Measurements from ENCODE around the gene NEK10.

Gene NEK10

DNA sequence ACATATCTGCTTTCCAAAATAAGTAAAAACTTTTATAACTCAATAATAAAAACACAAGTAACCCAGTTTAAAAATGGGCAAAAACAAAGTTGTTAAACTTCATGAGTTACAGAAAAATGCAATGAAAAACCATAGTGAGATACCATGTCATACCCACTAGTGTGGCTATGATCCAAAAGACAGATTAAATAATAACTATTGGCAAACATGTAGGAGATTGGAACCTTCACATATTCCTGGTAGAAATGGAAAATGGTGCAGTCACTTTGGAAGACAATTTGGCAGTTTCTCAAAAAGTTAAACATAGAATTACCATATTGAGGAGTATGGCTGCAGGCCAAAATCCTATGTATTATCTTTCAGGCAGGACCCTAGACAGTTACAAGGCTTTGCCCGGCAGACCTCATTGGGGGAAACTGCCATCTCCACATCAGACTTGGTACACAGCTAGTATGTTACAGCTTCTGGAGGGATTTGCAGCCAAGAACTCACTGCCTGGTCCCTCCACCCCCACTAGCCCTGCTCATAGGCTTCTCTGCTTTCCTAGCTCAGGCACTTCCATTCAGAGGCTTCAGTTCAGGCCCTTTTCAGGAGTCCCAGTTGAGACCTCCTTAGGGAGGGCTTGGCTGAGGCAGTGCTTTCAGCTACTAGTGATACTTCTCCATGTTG is 147.8 kb downstream of the NEK10 start:
- no peak for DNase-seq (ENCODE audit: low spot score)

DNA sequence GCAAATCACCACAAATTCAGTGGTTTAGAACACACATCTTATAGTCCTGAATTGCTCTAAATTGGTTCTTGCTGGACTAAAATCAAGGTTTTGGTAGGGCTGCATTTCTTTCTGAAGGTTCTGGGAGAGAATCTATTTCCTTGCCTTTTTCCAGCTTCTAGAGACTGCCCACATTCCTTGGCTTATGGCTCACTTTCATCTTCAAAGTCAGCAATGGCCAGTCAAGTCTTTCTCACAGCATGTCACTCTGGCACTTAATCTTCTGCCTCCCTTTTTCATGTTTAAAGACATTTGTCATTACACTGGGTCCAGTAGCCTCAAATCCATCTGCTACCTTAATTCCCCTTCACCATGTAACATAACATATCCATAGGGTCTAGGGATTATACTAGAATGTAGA is 149.0 kb downstream of the NEK10 start:
- no peak for DNase-seq (ENCODE audit: low spot score)

- no peak for DNase-seq (ENCODE audit: low spot score)
Measured at GRCh38 chr3:27219127-27219845, 149.9 kb downstream of the NEK10 start.

DNA sequence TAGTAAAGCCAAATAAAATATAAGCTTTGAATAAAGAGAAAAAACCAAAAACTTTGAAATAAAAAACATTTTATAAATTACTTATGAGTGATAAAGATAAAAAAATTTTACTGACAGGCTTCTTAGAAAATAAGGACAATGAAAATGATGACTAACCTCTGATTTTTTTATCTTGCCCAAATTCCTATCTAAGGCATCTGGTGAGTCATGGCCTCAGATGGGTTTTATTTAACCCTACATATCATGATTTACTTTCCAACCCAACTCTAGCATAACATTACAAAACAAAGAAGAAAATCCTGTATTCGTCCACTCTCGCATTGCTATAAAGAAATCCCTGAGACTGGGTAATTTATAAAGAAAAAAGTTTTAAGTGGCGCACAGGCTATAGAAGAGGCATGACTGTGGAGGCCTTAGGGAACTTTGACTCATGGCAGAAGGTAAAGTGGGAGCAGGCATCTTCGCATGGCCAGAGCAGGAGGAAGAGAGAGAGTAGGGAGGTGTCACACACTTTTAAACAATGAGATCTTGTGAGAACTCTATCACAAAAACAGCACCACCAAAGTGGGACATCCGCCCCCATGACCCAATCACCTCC is 152.1 kb downstream of the NEK10 start:
- no peak for DNase-seq (ENCODE audit: low spot score)

GRCh38 chr3:27216295-27216855 is 152.8 kb downstream of the NEK10 start:
- no peak for DNase-seq (ENCODE audit: low spot score)

DNA sequence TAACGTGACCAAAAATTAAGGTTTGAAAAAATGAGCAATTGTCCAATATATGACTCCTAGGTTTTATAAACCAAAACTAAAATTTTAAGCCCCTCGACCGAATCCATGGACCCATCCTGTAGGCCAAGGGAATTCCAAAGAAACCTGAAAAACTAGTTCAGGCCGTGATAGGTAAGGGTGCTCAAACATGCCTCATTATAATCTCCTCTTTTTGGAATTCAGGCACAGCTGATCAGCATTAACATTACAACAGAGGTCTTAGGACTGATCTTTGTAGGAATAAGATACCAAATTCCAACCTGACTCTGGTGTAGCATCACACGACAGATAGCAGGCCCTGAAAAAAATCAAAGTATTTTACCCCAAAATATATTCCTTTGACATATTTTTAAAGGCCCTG is 155.7 kb downstream of the NEK10 start:
- no peak for DNase-seq (ENCODE audit: low spot score)

- DNase-seq (ENCODE audit: low spot score): no peak
Measured at GRCh38 chr3:27209617-27210264, 159.4 kb downstream of the NEK10 start.

DNA sequence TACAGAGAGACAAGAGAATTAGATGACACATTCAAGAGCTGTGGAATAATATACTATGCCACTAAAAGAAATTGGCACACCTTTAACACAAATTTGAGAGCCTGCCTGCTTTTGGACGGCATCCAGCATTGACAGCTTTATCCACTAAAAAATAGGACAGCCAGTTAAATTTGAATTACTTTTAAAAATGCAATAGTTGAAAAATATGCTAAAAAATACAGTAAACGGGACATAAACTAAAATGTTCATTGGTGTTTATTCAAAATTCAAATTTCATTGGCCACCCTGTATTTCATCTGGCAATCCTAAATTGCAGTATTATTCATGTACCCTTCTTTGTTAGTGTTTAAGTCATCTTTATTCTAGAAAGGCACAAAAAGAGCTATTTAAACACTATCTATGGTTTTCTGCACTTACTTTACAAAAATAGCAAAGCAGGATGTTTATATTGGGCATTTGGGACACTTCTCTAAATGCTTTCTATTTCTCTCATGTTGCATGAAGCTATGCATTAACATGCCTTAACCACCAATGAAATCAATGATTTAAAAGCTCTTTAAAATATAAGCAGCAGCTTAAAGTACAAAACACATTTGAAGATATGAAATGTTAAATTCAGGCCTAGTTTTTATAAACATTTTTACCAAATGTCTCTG is 160.1 kb downstream of the NEK10 start:
- no peak for DNase-seq (ENCODE audit: low spot score)

DNA sequence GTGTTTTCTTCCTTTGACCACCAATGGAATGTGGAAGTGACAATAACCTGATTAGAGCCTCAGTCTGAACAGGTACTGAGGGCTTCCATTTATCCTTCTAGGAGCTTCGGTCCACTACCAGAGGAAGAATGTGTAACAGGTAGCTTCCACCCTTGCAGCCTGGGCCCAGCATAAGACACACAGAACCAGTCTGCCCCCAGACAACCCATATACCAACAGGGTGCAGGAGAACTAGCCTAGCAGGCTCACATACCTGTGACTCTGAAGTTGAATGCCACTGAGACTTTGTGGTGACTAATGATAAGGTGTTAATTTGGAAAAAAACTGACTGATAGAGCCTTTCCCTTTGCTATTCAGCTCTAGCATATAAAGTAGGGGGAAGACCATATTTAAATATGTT is 166.2 kb downstream of the NEK10 start:
- no peak for DNase-seq (ENCODE audit: low spot score)

DNA sequence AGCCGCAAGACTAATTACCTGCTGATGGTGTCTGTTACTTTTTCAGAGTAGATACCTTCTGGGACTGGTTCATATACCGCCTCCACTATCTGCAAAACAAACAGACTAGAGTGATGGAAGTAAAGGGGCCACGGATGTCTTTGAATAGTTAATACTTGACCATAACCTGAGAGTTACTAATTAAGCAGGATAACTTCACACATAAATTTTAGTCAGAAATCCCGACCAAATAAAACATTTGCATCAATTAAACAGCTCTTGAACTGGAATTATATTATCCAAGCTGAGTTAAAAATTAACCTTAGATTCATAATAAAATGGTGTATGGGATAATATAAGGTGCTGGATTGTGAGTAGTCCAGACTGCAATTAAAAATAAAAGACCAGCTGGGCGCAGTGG is 167.7 kb downstream of the NEK10 start:
- no peak for DNase-seq (ENCODE audit: low spot score)

DNA sequence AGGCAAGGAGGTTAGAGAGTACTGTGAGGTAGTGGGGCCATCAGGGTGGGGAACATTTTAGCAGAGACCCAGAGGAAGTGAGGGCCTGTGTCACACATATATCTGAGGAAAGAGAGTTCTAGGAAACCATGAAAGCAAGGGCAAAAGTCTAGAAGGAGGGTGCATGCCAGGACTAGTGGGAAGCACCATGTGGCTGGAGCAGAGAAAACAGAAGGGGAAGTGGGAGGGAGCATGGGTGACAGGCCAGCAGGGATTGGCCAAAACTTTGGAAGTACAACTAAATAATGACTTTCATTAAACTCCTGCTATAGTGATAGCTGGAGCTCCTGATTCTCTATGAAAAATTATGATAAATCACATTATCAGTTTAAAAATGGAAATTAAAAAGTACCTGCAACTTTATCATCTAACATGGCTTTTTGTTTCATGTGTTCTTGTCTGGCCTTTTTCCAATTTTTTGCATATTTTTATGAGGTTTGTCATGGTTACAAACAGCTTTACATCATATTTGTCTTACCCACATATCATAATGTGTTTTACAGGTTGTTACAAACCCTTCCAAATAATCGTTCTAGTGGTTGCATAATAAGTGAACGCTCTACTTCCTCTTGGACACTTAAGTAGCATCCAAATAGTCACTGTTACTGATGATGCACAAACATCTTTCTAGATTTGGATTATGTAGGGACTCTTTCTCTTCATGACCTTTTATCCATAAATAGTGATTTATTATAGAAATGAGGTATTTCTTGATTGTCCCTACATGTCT is 168.3 kb downstream of the NEK10 start:
- DNase-seq (ENCODE audit: low spot score): no peak

GRCh38 chr3:27194861-27195483 is 174.2 kb downstream of the NEK10 start:
- DNase-seq (ENCODE audit: low spot score): no peak

DNA sequence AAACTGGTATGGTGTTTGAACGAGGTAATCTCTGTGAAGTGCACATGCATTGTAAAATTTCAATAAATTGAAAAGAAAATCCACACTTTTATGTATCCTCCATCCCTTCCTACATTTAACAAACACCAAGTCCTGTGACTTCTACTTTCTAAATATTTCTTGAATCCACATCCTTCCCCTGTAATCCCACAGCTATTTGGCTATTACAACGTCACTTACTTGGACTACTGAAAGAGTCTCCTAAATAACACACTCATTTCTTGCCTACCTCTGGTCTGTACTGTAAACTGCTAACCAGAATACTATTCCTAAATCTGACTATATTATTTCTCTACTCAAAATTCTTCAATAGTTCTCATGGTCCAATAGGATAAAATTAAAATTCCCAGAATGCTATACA is 176.1 kb downstream of the NEK10 start:
- DNase-seq (ENCODE audit: low spot score): no peak

- no peak for DNase-seq (ENCODE audit: low spot score)
Measured at GRCh38 chr3:27186013-27186412, 183.2 kb downstream of the NEK10 start.

DNA sequence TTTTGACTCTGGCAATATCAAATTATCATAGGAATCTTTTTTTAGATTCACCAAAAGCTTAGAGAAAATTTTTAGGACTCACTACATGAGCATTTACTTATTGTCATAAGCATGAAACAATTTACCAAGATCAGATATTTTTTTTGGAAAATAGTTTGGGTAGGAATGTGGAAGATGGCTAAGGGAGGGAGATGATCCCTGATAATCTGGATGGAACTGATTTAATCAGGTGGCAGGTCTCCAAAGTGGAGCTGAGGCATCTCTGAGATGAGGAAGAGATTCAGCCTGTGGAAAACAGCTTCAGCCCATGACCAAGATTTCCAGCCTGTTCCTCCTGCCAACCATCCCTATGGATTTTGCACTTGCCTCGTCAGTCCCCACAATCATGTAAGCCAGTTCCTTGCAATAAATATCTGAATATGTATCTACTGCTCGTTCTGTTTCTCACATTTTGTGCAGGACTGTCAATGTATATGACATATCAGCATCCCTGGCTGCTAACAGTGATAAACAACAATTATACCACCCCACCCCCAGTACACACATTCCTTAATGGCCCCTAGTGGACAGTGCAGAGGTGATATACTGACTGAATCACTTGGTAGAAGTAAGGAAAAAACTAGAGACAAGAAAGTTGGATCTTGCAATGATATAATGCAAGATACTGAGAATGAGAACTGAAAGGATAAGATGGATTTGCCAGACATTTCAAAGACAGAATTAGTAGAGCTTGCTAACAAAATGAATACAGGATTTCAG is 183.8 kb downstream of the NEK10 start:
- DNase-seq (ENCODE audit: low spot score): no peak

DNA sequence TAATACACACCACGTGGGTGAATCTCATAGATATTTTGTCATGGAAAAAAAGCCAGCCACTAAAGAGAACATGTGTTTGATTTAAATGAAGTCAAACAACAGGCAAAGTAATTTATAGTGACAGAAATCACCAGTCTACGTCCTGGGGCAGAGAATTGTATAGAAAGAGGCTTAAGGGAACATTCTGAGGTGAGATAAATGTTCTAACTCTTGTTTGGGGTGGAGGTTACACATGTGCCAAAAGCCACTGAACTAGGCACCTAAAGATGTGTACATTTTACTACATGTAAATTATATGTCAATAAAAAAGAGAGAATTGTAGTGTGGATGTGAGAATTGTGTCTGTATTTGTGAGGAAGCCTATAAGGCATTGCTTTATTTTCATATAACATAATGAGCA is 184.9 kb downstream of the NEK10 start:
- DNase-seq (ENCODE audit: low spot score): no peak

DNA sequence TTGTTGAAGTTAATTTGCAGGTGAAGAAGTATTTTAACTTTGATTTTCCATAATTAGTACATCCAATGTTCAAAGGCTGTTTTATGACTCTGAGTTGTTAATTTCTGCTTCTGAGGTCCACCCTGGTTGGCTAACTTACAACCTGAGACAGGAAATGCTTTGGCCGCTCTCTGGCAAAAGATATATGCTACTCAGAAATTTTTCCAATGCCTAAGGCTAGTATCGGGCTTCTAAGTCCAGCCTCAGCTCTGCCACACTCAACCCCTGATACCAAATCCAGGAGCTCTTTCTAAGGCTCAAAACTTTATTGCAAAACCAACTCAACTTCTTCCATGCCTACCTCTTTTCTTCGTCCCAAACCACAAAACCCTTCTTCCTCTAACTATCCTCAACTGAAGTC is 192.9 kb downstream of the NEK10 start:
- DNase-seq (ENCODE audit: low spot score): no peak

GRCh38 chr3:27174530-27174929 is 194.7 kb downstream of the NEK10 start:
- DNase-seq (ENCODE audit: low spot score): no peak

DNA sequence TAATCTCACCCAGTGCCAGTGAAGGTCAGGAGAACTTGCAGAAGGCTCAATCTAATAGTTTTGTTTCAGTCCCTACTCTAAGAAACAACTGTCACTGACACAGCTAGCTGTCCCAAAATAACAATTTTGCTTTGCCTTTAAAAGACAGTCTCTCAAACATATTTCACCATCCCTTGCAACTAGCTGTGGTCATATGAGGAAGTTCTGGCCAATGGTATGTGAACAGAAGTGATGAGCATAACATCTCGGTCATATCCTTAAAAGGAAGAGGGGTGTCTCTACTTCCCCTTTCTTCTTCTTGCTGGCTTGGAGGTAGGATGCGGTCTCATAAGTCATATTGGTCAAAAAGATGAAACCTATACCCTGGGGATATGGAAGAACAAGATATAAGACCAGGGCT is 198.1 kb downstream of the NEK10 start:
- no peak for DNase-seq (ENCODE audit: low spot score)

DNA sequence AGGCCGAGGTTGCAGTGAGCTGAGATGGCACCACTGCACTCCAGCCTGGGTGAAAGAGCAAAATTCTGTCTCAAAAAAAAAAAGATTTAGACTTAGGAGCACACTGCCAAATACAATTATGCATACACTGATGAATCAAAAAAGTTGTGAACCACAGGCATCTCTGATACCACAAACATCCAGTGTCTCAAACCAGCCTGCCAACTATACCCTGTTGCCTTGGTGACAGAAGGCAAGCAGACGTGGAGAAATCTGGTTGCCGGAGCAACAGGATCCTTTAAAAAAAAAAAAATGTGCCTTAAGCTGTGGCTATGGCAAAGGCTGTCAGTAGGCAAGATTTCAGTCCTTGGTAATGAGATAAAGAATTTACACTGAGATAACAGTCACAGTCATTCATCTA is 202.3 kb downstream of the NEK10 start:
- no peak for DNase-seq (ENCODE audit: low spot score)
